HS-27A (cell line): ENCODE results near the gene DELE1.
"Not testable (repeated sequence)": the region's sequence is repeated elsewhere in the genome, so short reads cannot be mapped to it uniquely, and the experiment has no call there.

Source experiments
- DNase-seq: peaks from one replicate; pipeline ENCODE4 v3.0.0-alpha.2; 2012; ENCODE audit warnings: low read depth, missing footprints

The DELE1 gene

DNA sequence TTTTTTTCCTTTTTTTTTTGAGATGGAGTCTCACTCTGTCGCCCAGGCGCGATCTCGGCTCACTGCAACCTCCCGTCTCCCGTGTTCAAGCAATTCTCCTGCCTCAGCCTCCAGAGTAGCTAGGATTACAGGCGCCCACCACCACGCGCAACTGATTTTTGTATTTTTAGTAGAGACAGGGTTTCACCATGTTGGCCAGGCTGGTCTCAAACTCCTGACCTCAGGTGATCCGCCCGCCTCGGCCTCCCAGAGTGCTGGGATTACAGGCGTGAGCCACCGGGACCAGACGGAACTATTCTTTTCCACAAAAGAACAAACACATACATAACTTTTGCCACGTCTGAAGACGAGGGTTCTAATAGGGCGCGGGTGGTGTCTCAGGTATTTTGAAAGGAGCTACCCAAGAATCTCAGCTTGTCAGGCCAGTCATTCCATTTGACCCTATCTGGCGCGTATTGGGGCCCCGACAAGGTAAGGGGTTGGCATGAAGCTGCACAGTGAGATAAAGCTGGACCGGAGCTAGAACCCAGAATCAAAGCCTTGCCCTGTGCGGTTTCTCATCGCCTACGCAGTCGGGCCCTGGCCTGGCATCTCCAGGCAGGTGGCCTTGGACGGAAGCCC lies 734 bp upstream of the DELE1 start:
- DNase-seq, result not testable (repeated sequence)

DNA sequence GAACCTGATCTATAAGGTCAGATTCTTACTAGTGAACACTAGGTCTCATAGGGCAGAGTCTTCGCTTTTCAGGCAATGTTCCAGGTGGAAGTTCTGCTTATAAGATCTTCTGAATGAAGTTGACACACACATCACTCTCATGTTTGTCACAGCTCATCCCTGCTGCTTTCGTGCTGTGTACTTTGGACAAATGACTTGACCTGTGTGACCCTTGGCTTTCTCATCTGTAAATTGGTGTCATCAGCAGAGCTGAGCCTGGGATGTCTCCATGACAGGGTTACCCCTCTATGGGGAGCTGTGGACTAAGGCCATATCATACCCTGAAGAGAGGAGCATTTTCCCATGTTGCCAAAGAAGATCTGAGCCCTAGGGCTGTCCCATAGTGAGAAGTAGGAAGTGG lies 2.8 kb downstream of the DELE1 start:
- no peak for DNase-seq

DNA sequence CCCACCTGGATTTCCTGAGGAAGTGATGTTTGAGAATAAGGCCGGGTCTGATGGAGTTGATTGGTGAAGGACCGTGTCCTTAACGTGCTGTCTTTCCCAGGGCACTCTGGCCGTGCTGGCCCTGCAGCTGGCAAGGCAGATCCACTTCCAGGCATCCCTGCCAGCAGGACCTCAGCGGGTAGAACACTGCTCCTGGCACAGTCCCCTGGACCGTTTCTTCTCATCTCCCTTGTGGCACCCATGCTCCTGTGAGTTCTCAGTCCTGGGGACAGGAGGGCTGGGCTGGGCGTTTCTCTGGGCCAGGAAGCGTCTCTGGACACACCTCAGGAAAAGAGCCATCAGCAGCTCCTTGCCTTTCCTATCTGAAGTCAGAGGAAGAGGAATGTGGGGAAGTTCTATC lies 4.4 kb downstream of the DELE1 start:
- DNase-seq, result no peak

DNA sequence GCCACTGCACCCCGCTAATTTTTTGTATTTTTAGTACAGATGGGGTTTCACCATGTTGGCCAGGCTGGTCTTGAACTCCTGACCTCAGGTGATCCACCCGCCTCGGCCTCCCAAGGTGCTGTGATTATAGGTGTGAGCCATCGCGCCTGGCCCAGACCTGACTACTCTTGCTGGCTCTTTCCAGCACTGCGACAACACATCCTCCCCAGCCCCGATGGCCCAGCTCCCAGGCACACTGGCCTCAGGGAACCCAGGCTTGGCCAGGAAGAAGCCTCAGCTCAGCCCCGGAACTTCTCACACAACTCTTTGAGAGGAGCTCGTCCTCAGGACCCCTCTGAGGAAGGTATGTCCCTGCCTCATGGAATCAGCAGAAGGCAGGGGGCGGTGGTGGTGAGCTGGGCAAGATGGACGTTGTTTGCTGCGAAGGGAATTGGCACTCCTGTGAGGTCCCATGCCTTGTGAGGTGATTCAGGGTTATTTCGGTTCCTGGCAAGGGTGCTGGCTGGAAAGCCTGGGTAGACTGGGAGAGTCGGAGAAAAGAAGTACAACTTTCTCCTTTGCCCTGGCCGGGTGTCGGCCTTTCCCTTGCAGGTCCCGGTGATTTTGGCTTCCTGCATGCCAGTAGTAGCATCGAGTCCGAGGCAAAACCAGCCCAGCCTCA lies 5.9 kb downstream of the DELE1 start:
- no peak for DNase-seq

DNA sequence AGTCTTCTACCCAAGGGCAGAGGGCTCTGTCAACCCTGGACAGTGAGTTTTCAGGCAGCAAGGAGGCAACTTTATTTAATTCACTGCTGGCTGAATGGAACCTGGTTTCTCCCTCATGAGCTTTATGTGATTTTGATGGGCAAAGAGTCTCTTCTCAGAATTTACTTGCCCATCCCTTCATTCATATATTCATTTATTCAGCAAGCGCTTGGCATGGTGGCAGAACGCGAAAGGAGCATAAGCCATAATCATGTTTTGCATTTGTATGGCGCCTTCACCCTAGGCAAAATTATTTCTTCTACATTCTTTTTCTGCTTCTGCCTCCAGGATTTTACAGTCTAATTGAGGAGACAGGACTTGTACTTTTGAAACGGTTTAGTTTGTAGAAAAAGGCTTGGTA lies 8.0 kb downstream of the DELE1 start:
- DNase-seq, result no peak

DNA sequence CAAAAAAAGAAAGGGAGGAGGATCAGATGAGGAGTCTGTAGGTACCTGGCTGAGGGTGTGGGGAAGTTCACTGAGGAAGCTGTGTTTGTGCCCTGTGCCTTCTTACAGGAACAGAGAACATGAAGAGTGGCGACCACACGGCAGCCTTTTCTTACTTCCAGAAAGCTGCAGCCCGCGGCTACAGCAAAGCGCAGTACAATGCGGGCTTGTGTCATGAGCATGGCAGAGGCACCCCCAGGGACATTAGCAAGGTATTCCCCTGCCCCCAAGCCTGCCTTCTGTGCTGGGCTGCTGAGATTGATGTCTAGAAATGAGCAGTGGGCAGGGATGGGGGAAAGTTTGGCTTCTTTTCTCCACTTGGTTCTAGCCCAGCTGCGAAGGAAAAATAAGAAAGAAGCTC lies 9.5 kb downstream of the DELE1 start:
- DNase-seq, result no peak

DNA sequence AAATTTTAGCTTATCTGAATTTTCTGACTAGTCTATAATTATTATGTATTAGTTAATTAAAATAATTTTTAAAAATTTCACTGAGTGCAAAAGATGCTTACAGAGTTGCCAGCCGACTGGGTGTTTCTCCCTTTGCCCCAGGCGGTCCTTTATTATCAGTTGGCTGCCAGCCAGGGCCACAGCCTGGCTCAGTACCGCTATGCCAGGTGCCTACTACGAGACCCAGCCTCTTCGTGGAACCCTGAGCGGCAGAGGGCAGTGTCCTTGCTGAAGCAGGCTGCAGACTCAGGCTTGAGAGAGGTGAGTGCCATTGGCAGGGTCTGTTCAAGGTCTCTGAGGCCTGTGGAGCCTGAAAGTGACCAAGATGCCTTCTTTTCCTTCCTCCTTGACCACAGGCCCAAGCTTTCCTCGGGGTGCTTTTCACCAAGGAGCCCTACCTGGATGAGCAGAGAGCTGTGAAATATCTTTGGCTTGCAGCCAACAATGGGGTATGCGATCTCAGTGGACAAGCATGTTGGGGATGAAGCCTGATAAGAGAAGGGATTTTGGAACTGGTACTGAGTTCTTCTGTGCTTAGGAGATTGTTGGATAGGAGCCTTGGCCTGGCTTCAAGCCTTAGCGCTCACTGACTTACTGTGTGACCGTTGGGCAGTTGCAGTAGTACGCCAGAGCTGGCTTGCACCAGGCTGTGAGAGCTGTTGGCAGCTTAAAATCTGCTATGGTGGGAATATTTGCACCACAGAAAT lies 10.6 kb downstream of the DELE1 start:
- DNase-seq, result no peak

DNA sequence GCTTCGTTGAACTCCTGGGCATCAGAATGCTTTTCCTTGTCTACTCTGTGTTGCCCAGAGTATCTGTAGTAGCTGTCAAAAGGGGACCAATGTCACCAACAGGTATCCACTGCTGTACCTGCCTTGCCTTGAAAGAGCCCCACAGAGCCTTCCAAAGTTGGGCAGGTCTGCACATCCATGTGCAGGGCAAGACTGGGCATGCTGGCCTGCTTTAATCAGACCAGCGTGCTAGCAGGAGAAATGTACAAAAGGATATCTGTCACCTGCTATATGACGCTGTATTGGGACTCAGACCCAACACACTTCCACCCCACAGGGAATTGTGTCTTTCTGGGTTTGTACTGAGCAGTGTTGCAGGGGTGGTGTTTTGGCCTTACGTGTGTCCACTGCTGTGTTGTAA lies 11.9 kb downstream of the DELE1 start:
- DNase-seq, result no peak

DNA sequence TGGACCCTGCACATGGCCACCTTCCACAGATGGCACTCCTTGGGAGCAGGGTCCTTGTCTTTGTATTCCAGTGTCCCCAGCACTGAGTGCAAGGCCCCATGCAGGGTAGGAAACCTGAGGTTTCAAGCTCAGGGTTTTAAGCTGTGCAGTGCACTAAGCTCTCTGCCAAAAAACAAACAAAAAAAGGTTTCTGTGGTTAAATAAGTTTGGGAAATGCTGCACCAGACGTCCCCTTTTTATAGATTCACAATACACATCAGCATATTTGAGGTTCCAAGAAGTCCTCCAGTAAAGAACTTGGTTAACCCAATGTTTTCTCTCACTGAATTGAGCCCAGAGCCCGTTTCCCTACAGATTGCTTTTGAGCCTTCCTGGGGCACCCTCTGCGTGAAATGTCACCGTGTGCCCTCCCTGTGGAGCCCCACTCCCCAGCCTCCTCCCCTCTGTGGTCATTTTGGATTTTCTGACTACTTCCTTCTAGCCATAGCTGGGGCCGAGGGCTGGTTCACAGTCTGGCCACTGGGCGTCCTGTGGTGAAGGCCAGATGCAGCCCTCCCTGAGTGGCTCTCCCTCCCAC lies 17.1 kb downstream of the DELE1 start:
- no peak for DNase-seq

DNA sequence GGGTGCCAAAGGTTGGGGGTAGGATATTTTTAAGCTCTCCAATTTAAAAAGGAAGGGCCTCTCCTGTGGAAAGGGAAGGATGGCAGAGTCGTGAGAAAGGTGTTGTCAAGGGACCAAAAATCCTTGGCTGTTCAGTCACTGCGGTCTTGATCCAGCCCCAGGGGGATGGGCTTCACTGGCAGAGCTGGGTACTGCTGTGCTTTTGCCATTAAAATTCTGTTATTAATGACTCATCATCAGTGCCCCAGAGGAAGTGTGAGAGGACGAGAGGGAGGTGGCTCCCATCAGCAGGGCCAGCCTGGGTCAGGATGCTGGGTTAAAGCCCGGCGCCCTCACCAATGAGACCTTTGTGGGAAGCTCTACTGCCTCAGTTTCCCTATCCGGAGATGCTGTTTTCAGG lies 17.6 kb downstream of the DELE1 start:
- DNase-seq, result no peak

DNA sequence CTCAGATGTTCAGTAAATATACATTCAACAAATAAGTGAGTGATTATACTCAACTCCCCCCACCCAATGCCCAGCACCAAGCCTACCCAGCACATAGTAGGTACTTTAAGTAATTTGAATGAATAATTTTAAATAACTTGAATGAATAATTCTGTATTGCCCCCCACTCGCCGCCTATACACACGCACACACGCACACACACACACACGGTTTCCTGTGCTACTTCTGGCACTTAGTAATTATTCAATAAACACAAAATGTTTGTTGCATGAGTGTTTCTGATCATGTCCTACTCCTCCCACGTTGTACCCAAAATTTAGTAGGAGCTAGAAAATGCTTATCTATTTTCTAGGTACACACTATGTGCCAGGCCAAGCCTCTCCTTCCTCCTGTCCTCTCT lies 18.1 kb downstream of the DELE1 start:
- DNase-seq, result no peak

DNA sequence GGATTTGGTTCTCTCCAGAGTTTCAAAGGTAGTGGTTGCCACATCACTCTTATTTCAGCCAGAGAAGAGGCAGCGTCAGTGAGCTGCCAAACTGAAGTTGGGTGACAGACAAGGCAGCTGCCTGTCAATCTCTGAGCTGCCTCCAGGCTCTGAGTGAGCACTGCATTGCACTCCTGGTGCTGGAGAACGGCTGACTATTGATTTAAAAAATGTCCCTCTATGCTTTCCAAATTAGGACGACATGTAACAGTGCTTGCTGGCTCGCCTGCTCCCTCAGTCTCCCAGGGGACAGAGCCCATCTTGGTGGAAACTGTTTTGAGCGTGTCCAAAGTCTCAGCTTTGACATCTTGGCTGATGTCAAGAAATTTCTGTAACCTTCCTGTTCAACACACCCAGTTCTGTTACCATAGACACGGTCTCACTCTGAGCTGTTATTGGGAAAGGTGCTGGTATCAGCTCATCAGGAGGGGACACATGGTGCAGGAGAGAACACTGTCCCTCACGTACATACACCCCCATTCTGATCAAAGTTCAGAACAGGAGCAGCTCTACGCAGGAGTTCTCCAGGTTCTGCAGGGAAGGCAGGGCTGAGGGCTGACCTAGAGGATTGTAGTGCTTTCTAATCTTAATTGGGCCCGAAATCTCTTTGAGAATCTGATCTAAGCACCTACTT lies 18.6 kb downstream of the DELE1 start:
- no peak for DNase-seq

DNA sequence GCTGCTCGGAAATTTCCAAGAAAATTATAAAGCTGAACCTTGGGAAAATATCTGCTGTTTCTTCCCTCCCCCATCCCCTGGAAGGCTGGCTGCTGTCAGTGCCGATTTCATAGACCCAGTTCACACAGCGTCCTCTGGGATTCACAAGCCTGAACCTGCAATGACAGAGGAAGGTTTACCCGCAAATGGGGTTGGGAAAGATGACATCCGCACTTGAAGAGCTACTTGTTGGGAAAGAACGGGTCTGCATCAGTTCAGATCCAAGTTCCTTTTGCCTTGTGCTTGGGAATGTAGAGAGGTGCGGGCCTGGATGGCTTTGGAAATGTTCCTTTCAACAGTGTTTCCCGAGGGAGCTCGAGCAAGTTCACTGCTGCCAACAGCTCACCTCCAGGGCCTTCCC lies 20.4 kb downstream of the DELE1 start:
- DNase-seq, result no peak

DNA sequence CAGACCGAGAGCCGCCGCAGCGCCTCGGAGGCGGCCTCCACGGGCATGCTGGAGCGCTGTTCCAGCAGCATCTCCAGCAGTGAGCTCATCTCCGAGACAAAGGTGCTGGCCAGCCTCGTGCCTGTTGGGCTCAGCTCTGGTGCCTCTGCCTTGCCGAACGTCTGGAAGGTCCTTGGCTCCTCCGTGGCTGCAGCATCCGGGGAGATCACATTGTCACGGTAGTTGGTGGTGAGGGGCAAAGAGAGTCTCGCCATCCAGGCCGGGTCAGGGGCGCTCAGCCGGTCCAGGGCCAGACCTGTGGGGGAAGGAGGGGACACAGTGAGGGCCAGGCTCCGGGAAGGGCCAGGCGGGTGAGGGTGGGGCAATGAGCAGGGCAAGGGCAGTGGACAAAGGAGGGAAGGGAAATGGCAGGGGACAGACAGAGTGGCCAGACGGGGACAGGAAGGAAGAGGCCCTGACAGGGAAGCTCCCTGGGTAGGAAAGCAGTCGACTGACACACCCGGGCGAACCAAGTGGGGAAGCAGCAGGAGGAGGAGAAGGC lies 21.9 kb downstream of the DELE1 start:
- DNase-seq, result no peak

DNA sequence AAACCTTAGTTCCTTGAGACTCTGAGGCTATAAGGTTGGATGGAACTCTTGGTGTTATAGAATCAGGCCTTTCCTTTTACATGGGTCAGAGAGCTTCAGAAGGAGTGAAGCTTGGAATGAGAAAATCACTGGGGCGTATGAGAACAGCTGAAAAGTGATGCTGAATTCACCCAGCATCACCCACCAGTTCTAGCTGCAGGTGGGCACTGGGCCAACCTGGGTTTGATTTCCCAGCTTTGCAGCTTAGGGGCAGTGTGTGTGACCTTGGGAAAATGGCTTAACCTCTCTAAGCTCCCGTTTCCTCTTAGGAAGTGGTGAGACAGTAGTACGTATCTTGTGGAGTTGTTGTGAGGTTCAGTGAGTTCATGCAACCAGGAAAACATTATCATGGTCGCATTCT lies 23.6 kb downstream of the DELE1 start:
- no peak for DNase-seq

DNA sequence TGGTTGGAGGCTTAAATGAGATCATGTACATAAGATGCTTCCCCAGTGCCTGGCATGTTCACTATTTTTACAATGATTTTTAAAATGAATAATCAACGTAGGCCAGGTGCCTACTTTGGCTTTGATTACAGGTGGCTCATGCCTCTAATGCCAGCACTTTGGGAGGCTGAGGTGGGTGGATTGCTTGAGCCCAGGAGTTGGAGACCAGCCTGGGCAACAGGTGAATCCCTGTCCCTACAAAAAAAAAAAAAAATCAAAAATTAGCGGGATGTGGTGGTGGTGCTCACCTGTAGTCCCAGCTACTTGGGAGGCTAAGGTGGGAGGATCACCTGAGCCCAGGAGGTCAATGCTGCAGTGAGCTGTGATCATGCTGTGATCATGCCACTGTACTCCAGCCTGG lies 25.1 kb downstream of the DELE1 start:
- no peak for DNase-seq

DNA sequence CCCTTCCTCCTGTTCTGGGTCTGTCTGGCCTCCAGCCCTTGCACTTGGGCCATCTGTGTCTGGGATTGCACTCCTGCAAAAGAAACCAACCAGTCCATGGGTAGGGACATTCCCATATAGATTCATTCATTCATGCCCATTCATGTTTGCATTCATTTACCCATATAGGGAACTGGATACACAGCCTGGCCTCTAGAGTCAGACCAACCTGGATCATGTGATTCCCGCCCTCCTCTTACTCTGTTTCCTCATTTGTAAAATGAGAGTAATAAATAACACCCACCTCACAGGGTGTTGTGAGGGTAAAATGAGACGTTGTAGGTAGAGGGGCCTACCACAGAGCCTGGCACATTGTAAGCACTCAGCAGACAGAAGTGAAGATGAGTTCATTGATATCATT lies 25.8 kb downstream of the DELE1 start:
- DNase-seq, result no peak

DNA sequence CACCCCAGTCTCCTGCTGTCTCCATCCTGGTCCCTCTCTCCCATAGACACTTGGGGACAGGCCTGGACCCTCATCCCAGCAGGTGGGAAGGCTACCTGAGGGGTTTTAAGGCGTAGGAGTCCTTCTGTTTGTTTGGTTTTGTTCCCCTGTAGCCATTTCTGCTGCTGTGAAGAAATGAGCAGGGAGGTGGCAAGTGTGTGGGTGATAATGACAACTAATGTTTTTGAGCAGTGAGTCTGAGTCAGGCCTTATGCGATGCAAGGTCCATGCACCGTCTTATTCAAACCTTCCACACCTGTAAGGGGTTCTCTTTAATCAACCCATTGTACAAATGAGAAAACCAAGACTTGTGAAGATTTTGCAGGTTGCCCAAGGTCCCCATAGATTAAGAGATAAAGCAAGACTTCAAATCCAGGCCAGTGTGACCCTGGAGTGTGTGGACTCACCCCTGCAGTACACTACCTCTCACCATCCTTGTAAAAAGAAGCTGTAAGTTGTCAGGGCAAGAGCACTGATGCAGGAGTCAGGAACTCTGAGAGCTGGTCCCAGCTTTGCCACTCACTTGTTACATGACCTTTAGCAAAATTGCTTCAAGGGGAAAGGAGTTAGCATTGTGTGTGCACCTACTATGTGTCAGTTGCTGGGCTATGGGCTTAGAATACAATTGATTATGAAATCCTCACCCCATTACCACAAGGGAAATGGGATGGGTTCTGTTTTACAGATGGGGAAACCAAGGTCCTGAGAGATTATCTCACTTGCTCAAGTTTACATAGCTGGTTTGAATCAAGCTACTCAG lies 26.7 kb downstream of the DELE1 start:
- no peak for DNase-seq

DNA sequence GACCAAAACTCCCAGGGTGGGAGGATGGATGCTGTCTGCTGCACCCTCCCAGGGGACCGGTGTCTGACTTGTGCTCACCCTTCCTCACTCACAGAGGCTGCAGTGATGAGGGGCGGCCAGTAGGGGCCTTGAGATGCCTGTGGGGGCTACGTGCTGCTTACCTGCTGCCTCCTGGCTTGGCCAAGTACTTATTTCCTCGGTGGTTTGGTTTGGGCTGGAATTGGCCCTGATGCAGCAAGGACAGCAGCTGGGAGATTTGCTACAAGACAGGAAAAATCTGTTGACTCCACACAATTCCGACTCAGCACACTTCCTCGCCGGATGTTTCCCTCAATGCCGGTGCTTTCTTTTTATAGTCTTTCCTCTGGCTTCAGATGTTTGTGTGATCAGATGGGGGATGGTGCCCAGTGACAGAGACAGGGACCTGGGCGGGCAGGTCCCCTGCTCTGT lies 27.7 kb downstream of the DELE1 start:
- DNase-seq, result no peak

DNA sequence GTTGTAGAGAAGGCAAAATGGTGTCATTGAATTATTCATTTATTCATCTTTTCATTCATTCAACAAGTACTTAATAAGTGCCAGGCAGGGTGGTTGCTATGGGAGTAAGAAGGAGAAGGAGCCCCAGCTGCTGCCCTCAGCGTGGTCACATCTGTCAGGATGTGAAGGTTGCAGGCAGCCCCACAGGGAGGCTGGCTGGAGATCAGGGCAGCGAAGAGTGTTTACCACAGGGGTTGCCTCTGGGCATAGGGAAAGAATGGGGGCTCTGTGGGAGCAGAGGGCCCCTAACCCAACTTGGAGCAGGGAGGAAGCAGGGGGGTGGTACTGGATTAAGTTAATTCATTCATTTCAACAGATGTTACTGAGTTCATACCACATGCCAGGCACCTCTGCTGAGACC lies 28.3 kb downstream of the DELE1 start:
- DNase-seq, result no peak

DNA sequence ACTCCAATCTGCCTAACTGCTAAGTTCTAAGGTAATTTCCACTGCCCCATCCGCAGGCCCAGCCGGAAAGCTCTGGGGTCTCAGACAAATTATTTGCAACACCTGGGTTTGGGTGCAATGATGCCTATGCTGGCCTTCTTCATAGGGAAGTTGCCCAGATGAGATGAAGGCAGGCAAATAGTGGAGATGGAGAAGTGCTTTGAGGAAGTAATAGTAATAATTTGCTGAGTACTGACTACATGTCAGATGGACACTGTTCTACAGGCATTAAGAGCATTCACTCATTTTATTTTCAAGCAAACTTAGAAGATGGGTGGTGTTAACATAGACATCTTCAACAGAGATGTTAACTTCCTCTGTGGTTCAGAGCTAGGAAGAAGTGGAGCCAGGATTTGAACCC lies 30.5 kb downstream of the DELE1 start:
- DNase-seq, result no peak
